ENCODE measurements around the gene NETO1.

Gene NETO1

DNA sequence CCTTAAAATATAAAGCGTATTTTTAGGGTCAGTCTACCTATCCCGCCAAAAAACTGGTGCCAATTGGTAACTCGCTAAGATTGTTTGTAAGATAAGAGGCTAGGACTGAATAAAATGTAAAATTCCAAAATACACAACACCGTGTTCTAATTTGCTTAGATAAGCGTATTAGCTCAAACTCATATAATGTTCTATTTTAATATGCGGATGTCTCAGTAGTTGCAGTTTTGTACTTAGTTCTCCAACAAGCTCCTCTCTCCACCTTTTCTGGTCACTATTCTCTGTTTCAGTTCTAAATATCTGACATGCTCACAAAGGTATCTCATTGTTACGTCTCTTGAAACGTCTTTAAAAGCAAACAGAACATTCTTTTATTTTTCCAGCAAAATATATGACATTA lies 24.0 kb downstream of the NETO1 start:
- no peak for DNase-seq (ENCODE audit: low read depth)

DNA sequence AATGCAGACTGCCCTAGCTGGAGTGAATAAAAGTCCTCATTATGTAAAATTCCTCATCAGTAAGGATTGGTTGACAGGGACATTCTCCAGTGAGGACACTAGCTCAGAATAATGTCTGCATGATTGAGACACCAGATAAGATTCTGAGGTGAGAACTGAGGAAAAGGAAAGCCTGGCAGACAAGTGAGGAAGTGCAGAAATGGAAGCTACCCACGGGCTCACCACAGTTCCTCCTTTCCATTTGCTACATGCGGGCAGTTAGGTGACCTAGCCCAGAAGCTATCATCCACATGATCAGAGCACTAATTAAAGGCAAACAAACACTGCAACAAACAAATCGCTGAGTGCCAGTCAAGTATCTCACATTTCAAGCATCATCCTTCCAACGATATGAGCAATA lies 27.7 kb downstream of the NETO1 start:
- DNase-seq (ENCODE audit: low read depth) = no peak

DNA sequence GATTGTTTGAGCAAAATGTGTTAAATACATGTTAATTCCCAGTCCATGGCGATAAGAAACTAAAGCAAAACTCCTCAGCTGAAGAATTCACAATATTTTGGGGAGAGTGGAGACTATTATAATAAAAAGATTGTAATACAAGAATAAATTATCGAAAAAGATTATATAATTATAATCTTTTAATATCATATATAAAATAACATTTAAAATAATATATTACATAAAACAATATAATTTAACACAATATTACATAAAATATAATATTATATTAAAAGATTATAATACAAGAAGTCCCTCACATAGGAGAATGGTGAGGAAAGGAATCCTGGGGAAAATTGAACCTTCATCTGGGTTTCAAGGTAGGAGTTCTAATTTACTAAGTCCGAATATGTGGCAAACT lies 33.1 kb downstream of the NETO1 start:
- DNase-seq (ENCODE audit: low read depth) = no peak

DNA sequence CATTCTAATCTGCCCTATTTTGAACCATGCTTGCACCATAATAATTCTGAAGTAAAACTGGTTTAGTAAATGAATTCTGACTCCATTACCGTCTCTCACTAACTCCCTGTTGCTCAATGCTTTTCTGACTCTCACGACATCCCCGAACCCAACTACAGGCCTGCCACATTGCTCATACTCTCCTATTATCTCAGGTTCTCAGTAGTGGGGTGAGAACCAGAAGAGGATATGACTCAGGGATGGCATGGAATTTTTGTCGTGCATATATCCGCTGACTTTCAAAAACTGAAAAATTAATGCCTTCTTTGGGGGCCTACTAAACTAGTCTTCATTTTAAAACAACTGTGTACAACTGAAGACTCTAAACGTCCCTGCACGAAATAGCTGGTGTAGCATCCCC lies 34.3 kb downstream of the NETO1 start:
- DNase-seq (ENCODE audit: low read depth) = no peak

DNA sequence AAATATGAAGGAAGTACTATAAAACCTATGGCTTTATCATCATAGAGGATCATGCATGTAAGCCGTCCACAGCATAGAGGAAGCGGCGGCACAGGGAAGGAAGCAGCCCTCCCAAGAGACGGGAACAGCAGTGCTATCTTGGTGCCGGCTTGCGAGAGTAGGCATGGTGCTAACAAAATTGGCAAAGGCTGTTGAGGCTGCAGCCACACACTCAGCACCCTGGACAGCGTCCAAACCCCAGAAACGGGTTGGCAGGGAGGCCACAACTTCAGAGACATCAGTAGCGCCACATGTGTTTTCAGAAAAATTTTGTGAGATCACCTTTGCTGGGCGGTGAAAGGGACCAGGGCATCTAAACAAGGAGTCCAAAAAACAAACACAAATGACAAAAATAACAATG lies 37.7 kb downstream of the NETO1 start:
- DNase-seq (ENCODE audit: low read depth) = no peak

DNA sequence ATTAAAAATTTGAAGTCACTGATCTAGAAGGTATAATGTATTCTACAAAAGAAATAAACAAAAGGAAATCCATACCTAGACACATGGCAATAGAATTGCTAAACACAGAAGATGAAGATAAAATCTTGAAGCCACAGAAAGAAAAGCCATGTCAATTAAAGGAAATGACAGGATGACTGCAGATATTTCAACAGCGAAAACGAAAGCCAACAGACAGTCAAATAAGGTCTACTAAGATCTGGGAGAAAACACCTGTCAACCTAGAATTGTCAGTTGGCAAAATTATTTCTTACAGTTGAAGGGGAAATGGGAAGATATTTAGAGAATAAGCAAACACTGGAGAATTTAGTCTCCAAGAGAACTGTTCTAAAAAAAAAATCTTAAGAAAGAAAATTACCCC lies 39.2 kb downstream of the NETO1 start:
- DNase-seq (ENCODE audit: low read depth) = no peak

DNA sequence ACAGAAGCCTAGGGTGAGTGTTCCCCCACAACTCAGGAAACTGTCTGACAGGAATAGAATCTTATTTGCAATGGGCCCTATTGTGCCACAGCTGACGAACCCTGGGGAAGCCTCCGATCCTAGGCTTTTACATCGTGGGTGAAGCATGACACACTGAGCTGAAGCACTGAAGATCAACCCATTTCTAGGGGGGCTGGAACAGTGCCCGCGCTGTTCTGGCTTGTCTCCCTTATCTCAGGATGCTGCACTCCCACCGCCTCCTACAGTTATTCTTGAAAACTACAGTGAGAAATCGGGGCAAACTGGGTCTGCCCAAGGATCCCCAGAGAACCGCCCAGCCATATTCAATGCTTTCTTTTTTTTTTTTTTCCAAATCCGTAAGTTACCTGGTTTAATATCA lies 41.1 kb downstream of the NETO1 start:
- DNase-seq (ENCODE audit: low read depth) = no peak

DNA sequence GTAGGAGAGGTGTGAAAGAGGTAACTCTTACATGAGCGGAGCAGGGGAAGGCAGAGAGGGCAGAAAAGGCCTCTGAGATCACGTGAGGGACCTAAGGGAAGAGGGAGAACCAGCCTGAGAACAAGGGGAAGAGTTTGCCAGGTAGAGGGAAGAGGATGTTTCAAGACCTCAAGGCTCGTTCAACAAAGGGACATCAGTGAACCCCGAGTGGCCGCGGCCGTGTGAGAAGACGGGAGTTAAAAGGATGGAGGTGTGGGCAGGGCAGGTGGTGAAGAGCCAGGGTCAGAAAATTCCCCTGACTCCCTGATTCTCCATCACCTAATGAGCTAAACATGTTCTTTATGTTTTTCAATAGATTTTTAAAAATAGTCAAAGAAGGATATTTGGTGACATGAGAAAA lies 44.4 kb downstream of the NETO1 start:
- DNase-seq (ENCODE audit: low read depth) = no peak

DNA sequence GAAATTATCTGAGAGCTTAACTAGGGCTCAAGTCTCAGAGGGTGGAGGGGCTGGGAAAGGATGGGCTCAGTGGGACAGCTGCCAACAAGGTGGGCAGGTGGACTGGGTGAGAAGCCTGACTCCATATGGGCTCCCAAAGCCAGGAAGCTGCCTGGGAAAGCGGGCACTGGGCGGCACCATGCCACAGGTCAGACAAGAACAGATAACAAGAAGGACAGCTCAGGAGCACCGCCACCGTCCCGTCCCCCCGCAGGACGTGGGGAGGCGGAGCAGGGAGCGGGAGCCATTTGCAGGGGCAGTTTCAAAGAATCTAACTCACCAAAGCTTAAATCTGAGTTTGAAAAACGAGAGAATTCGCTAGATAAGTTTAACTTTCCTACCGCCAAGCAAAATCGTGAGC lies 45.6 kb downstream of the NETO1 start:
- no peak for DNase-seq (ENCODE audit: low read depth)

DNA sequence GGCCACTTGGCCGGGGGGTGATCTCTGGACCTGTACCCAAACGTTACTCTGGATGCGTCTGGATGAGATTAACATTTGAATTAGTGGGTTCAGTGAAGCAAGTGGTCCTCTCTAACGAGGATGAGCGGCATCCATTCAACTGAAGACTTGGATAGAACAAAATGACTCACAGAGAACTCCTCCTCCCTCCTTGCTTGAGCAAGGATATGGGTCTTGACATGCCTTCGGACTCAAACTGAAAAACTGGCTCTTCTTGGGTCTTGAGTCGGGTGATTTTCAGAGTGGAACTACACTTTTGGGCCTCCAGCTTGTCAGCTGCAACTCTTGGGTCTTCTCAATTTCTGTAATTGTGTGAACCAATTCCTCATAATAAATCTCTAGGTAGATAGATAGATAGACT lies 47.2 kb downstream of the NETO1 start:
- no peak for DNase-seq (ENCODE audit: low read depth)

DNA sequence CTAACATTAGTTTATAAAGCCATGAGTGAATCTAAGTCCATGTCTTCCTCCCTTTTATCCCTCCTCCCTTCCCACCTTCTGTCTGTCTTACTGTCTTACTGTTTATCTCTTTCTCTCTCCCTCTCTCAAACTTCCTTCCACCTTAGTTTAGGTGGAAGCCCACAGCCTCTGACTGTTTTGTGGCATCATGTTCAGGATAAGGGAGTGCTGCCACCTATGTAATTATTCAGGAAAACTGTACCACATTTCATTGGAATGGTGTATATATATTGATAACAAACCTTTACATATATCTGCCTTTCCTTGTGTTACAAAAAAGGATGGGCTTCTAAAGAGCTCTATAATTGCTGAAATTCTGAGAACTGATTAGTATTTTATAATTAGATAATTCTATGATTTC lies 48.7 kb downstream of the NETO1 start:
- no peak for DNase-seq (ENCODE audit: low read depth)

DNA sequence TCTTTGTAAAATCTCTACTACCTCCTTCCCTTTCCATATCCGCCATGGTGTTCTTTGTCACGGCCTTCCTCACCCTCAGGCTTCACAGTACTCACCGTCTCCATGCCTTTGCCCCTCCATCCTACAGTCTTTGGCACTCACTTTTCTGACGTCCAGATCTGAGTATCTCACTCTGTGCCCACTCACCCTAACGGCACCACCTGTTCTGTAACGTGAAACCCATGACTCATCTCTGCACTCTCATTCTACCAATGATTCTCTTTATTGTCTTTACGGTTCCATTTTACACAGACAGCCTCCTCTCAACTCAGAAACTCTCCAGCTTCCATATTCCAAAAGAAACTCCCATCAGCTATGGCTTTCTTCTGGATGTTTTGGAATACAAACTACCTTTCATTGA lies 56.7 kb downstream of the NETO1 start:
- no peak for DNase-seq (ENCODE audit: low read depth)

DNA sequence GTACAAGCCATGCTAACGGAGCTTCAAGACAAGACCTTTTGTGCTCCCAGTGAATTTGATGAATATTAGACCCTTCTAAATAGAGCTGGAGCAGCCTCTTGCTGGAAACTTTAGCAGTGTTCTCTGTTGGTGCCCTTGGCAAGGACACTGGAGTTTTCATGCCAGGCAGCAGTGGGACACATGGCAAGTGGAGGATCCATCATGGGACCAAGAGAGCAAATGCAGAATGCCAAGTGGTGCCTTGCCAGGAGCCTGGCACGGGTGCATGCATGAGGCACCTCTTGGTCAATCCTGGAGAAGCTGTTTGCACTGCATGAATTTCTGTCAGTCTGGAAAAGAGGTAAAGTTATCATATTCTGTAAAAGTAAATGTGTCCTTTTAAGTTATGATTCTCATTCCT lies 59.1 kb downstream of the NETO1 start:
- no peak for DNase-seq (ENCODE audit: low read depth)

DNA sequence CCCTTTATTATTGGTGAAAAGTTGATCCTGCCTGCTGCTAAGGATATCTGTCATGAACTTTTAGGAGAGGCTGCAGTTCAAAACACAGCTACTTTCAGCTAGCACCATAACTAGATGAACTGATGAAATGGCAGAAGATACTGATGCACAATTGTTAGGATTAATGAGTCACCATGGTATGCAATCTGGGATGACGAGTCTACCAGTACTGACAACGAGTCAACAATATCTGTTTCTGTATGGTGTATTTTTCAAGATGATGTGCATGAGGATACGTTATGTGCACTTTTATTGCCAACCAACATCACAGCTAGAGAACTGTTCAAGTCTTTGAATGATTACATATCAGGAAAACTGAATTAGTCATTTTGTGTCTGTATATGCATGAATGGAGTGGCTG lies 68.7 kb downstream of the NETO1 start:
- no peak for DNase-seq (ENCODE audit: low read depth)

DNA sequence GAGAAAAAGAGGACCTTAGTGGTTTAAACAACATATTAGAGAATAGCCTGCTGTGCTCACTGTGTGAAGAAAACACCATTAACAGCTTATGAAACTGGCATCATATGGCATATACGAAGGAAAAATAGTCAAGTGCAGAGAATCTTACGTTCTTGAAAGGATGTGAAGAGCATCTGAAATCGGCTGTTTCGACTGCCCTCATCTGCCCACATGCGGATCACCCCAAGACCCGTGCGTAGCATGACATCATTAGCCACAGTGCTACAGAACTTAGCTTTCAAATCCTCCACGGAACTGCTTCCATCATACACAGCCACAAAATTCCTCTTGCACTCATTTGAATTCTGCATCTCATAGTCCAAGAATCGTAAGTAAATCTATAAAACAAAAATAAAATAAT lies 84.3 kb downstream of the NETO1 start:
- DNase-seq (ENCODE audit: low read depth) = no peak

DNA sequence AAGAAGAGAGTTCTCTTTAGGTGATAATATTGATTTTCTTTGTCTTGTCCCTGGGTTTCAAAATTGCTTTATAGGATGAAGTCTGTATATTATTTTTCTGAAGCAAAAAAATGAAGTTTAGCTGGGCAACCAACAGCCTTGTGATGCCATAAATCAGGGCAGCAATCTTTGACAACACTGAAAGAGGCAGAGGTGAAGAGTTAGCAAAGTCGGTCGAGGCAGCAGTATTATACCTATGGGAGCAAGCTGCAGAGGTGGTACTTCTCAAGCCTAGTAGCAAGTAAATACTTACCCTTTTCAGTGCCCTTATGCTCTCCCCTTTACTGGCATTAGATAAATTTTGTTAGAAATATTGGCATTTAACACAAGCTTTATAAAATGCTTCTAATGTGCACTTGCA lies 92.9 kb downstream of the NETO1 start:
- DNase-seq (ENCODE audit: low read depth) = no peak

DNA sequence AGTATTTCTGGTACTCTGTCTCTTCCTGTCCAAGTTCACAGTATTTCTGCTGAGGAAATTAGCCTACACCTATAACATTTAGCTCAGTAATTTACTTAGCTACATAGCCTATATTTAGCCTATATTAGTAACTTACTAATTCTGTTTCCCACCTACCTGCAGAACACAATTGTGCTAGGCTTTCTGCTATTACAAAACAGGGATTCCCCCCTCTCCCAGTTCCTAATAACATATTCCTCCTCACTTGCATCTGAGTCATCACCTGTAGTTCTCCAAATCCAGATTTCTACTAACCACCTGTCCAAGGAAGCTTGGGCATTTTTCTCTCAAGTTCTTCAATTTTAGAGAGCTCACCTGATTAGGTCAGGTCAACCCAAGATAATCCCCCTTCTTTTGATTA lies 94.9 kb downstream of the NETO1 start:
- DNase-seq (ENCODE audit: low read depth) = no peak

DNA sequence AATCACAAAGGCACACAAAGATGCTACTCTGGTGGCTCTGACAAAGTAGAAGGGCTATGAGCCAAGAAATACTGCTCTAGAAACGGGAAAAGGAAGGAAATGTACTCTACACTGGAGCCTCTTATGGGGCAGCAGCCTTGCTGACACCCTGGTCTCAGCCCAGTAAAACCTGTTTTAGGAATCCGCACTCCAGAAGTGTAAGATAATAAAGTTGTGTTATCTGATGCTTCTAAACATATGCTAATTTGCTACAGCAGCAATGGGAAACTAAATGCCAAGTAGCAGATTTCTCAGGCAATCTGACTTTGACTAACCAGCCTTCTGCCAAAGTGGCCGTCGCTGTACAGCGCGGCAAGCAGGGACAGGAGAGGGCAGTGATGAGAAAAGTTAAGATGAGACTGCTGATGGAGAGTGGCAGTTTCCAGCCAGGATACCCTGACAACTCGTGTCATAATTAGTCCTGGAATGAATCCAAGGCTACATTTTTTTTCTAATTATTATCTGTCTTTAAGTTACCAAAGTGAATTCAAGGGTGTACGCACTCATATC lies 99.0 kb downstream of the NETO1 start:
- no peak for DNase-seq (ENCODE audit: low read depth)

DNA sequence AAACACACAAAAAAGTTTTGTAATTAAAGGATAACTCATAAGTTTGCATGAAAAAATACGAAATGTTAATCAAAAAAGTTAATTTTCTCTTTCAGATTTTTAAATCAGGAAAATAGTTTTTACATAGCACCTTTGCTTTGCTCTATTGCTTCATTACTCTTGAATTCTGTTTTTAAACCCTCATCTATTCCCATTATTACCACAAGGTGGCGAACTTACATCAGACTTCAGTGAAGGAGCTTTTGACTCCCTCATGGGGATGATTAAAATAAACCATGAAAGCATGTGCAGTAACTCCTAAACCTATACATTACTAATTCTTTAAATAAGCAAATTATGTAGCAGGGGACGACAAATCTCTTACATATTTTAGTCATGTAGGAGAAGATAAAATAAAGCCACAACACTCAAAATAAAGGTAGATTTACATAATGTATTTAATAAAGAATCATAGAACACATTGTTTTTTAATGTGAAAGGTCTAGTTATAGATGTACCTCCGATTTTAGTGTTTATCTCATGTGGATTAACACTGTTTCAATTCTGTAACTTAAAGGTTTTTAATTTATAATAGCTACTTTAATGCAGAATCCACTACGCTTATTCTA lies 105.2 kb downstream of the NETO1 start:
- DNase-seq (ENCODE audit: low read depth) = no peak

DNA sequence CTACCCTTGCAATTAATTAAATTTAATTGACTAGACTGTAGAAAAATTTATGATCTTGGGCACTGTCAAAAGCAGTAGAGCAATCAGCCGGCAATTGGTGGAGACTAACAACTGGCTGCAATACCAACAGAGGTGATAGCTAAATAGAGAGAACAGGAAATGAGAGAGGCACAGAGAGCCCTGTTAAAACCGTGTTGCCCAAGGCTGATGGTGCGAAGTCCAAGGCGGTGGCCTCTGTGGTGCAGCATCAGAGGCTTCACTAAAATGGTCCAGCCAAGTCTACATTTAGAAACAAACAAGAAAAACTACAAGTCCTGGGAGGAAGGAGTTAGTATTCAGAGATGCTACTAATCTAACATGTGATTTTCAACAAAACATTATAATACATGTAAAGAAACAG lies 115.6 kb downstream of the NETO1 start:
- DNase-seq (ENCODE audit: low read depth) = no peak

DNA sequence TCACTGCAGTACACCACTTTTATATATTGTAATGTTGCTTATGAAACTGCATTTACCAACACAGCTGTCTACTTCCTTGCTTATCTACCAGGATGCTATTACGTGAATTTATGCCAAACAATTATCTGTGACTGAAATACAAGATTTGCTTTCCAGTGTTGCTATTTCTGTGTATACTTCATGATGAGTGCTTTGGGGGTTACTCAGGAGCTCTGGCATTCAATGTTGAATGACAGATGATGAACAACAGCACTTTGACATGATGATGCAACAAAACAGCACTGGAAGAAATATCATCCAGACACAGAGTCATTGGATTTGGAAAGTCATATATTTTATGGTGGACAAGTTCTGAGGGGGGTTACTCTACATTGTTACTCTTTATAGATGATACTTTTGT lies 125.8 kb downstream of the NETO1 start:
- DNase-seq (ENCODE audit: low read depth) = no peak

DNA sequence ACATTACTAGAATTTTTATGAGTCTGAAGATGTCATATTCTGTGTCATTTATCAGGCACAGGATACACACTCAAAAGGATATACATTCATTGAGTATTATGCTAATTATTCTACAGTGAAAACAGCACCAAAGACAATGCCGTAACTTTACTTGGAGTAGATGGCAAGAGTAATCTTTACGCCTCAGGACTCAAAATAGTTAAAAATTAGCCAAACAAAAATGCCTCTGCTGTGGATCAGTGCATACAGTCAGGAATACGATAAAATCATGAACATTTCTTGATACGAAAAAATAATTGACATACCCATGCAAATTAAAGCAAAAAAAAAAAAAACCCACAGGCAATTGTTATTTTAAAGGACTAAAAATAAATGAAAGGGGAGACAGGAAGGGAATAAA lies 129.7 kb downstream of the NETO1 start:
- no peak for DNase-seq (ENCODE audit: low read depth)

DNA sequence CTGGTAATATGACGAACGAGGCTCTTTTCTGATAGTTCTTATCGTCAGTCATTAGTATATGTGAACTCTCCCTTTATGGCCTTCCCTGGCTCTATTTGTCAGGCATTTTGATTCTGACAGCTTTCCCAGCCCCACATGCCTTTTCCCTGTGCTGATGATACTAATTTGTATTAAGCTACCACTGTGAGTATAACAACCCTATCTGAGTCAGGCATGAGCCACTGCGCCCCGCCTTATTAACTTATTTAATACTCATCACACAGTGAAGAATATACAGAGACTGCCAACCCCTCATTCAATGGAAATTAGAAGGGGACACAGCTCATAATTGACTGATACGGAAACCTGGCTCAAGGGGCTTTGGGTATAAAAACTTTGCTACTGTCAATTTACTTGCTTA lies 140.0 kb downstream of the NETO1 start:
- no peak for DNase-seq (ENCODE audit: low read depth)

DNA sequence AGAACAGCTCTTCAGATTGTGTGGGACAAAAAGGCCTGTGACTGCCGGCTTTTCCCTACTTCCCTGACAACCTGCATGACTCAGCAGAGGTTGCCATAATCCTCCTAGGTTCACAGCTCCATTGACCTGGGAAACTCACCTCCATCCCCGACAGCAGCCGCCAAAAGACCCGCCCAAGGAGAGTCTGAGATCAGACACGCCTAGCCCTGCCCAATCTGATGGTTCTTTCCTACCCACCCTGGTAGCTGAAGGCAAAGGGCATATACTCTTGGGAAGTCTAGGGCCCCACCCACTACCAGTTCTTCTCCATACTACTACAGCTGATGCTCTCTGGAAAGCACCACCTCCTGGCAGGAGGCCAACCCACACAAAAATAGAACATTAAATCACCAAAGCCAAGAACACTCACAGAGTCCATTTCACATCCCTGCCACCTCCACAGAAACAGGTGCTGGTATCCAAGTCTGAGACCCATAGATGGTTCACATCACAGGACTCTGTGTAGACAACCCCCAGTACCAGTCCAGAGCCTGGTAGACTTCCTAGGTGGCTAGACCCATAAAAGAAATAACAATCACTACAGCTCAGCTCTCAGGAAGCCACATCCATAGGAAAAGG lies 140.6 kb downstream of the NETO1 start:
- no peak for DNase-seq (ENCODE audit: low read depth)

Data from activated T-cell treated with anti-CD3 and anti-CD28 coated beads for 1 hour (primary cell).